IMR-90 (cell line): ENCODE results near the gene SPAG9. TPM values are rescaled to one million over a fixed set of nuclear protein-coding genes. Genes with fewer than 3 reads are reported as not detected.

Experiments used
- ATAC-seq: fragments of 200-7000 bp; cut with Tn5 transposase; 2 replicates; pipeline ENCODE4 v1.9.1; 2020; ENCODE audit warnings: low read depth, mild to moderate bottlenecking, moderate library complexity
- BruUV-seq: library from RNA; stranded (reverse); fragments of 400-500 nt; replicated peaks from 2 replicates; lab custom pipeline; 2021; lab: Mats Ljungman, UMichigan
- CTCF ChIA-PET: fragments of 300-600 bp; formaldehyde crosslinking; extraction: SDS; loops from one replicate; lab custom pipeline; 2021; ENCODE audit warnings: antibody characterized with exemption; lab: Yijun Ruan, JAX
- POLR2A ChIA-PET: fragments of 300-600 bp; sonication (Branson Sonifier 250); formaldehyde crosslinking; loops from one replicate; lab custom pipeline; 2022; ENCODE audit warnings: antibody characterized with exemption; ENCODE audit not compliant: unreplicated experiment; lab: Charles Lee
- DNase-seq: peaks from one replicate; pipeline ENCODE4 v3.0.0; 2013
- H2AFZ ChIP-seq: replicated peaks from 2 replicates; pipeline ENCODE3; 2013; ENCODE audit warnings: low read length, mild to moderate bottlenecking; ENCODE audit not compliant: poor library complexity
- H2AK5ac ChIP-seq: 2 replicates; pipeline ENCODE4 v1.6.1; 2013; ENCODE audit warnings: low read depth, low read length, inconsistent platforms
- H2AK9ac ChIP-seq: replicated peaks from 2 replicates; pipeline ENCODE3; 2013; ENCODE audit warnings: mild to moderate bottlenecking, low read depth, low read length, moderate library complexity; ENCODE audit not compliant: poor library complexity
- H2BK120ac ChIP-seq: 2 replicates; pipeline ENCODE4 v1.6.1; 2013; ENCODE audit warnings: low read depth, low read length, inconsistent platforms
- H2BK15ac ChIP-seq: 3 replicates; pipeline ENCODE4 v1.6.1; 2013; ENCODE audit warnings: low read depth, low read length, inconsistent platforms
- H2BK20ac ChIP-seq: 2 replicates; pipeline ENCODE4 v1.6.1; 2013; ENCODE audit warnings: low read depth, mild to moderate bottlenecking, inconsistent platforms, low read length, moderate library complexity
- H2BK5ac ChIP-seq: 2 replicates; pipeline ENCODE4 v1.6.1; 2013; ENCODE audit warnings: mild to moderate bottlenecking, low read depth, low read length, inconsistent platforms; ENCODE audit not compliant: poor library complexity, severe bottlenecking
- H3K14ac ChIP-seq: replicated peaks from 2 replicates; pipeline ENCODE4 v1.6.1; 2013; ENCODE audit warnings: low read depth, low read length, inconsistent platforms
- H3K18ac ChIP-seq: 2 replicates; pipeline ENCODE4 v1.6.1; 2013; ENCODE audit warnings: low read depth, low read length, control low read depth
- H3K23ac ChIP-seq: 2 replicates; pipeline ENCODE4 v1.6.1; 2013; ENCODE audit warnings: low read depth, low read length, inconsistent platforms
- H3K27ac ChIP-seq: 2 replicates; pipeline ENCODE4 v1.5.1; 2013; ENCODE audit warnings: mild to moderate bottlenecking, control low read depth, low read length; ENCODE audit not compliant: insufficient read depth
- H3K27me3 ChIP-seq: 2 replicates; pipeline ENCODE4 v1.6.1; 2013; ENCODE audit warnings: low read length; ENCODE audit not compliant: control insufficient read depth, insufficient read depth
- H3K36me3 ChIP-seq: 2 replicates; pipeline ENCODE4 v1.6.1; 2013; ENCODE audit warnings: low read length, mixed read lengths; ENCODE audit not compliant: control insufficient read depth, insufficient read depth
- H3K4ac ChIP-seq: 2 replicates; pipeline ENCODE4 v1.6.1; 2013; ENCODE audit warnings: low read depth, low read length, inconsistent platforms
- H3K4me1 ChIP-seq: 2 replicates; pipeline ENCODE4 v1.6.1; 2013; ENCODE audit warnings: low read length, mixed read lengths; ENCODE audit not compliant: control insufficient read depth, insufficient read depth
- H3K4me2 ChIP-seq: 2 replicates; pipeline ENCODE4 v1.6.1; 2013; ENCODE audit warnings: low read depth, mild to moderate bottlenecking, control low read depth, low read length, moderate library complexity
- H3K4me3 ChIP-seq: 2 replicates; pipeline ENCODE4 v1.5.1; 2013; ENCODE audit warnings: low read depth, mild to moderate bottlenecking, control low read depth, low read length, moderate library complexity; ENCODE audit not compliant: insufficient read depth
- H3K56ac ChIP-seq: 2 replicates; pipeline ENCODE4 v1.6.1; 2013; ENCODE audit warnings: low read length, inconsistent platforms; ENCODE audit not compliant: insufficient read depth; ENCODE audit errors: extremely low read depth
- H3K79me1 ChIP-seq, 2 experiments: 2 replicates each; pipeline ENCODE4 v1.6.1; 2013; ENCODE audit warnings: low read length in 2 of 2, inconsistent platforms in 1 of 2, low read depth in 1 of 2
- H3K9ac ChIP-seq: 2 replicates; pipeline ENCODE4 v1.6.1; 2013; ENCODE audit warnings: low read depth, low read length, control low read depth
- H3K9me1 ChIP-seq: 2 replicates; pipeline ENCODE4 v1.6.1; 2013; ENCODE audit warnings: low read length, inconsistent platforms; ENCODE audit not compliant: insufficient read depth
- H3K9me3 ChIP-seq: 2 replicates; pipeline ENCODE4 v1.6.1; 2013; ENCODE audit warnings: low read length; ENCODE audit not compliant: control insufficient read depth, insufficient read depth
- H4K20me1 ChIP-seq: 2 replicates; pipeline ENCODE4 v1.6.1; 2013; ENCODE audit warnings: low read length, inconsistent platforms; ENCODE audit not compliant: insufficient read depth
- H4K5ac ChIP-seq: 2 replicates; pipeline ENCODE4 v1.6.1; 2013; ENCODE audit warnings: mild to moderate bottlenecking, low read depth, low read length, control low read depth
- H4K8ac ChIP-seq, 2 experiments: 2 replicates each; pipeline ENCODE4 v1.6.1; 2013; ENCODE audit warnings: low read depth in 2 of 2, low read length in 2 of 2, control low read depth in 1 of 2, inconsistent platforms in 1 of 2
- H4K91ac ChIP-seq: 2 replicates; pipeline ENCODE4 v1.6.1; 2013; ENCODE audit warnings: low read depth, low read length, inconsistent platforms; ENCODE audit not compliant: insufficient read depth
- CEBPB ChIP-seq: IDR thresholded peaks from 2 replicates; pipeline ENCODE4 v1.6.1; 2012; ENCODE audit warnings: low read depth, low read length, improper control_type of control experiment
- MAZ ChIP-seq: IDR thresholded peaks from 2 replicates; pipeline ENCODE4 v1.6.1; 2012; ENCODE audit warnings: low read depth, mild to moderate bottlenecking, low read length, improper control_type of control experiment, moderate library complexity, borderline replicate concordance
- MXI1 ChIP-seq: IDR thresholded peaks from 2 replicates; pipeline ENCODE4 v1.6.1; 2012; ENCODE audit warnings: low read depth, mild to moderate bottlenecking, low read length, moderate library complexity, borderline replicate concordance
- whole genome bisulfite sequencing, 2 experiments: methylation state at CpG; one replicate each; pipeline versions ENCODE4 v1.1.5 to v1.1.7; 2013; ENCODE audit warnings: missing lambda C conversion rate in 2 of 2; ENCODE audit not compliant: insufficient read length in 1 of 2; ENCODE audit errors: extremely low coverage in 2 of 2; 5-methylcytosine and 5-hydroxymethylcytosine counted together
- dilution Hi-C: fragments of 300-500 bp; cut with HindIII; formaldehyde crosslinking; loops from one replicate; pipeline ENCODE4 v1.14.3; 2018; ENCODE audit warnings: low sequenced_read_pairs; ENCODE audit not compliant: unreplicated experiment
- in situ Hi-C: fragments of 300-500 bp; cut with MboI; formaldehyde crosslinking; loops from 3 replicates; pipeline ENCODE4 v1.14.3; 2019; ENCODE audit warnings: low sequenced_read_pairs, inconsistent platforms, mixed read lengths
- intact Hi-C: fragments of 100-400 bp; cut with micrococcal nuclease; formaldehyde crosslinking; loops from 2 replicates; pipeline ENCODE4 v1.10.0; 2022
- polyA plus RNA-seq, 3 experiments: library from polyadenylated mRNA; depleted of rRNA; stranded (reverse); fragments of >200 nt; gene quantifications; 2 replicates each; pipeline ENCODE4 v1.2.3, GENCODE V29; 2012; ENCODE audit warnings: low replicate concordance in 1 of 3
- total RNA-seq: library from RNA; depleted of rRNA; stranded (reverse); fragments of >200 nt; gene quantifications from 2 replicates; pipeline ENCODE4 v1.2.3, GENCODE V29; 2012

Gene SPAG9
- total and polyA plus RNA-seq, 2 of the 4 experiments (the other 2 are of a cell fraction), result 26.7 to 75.5 TPM

DNA sequence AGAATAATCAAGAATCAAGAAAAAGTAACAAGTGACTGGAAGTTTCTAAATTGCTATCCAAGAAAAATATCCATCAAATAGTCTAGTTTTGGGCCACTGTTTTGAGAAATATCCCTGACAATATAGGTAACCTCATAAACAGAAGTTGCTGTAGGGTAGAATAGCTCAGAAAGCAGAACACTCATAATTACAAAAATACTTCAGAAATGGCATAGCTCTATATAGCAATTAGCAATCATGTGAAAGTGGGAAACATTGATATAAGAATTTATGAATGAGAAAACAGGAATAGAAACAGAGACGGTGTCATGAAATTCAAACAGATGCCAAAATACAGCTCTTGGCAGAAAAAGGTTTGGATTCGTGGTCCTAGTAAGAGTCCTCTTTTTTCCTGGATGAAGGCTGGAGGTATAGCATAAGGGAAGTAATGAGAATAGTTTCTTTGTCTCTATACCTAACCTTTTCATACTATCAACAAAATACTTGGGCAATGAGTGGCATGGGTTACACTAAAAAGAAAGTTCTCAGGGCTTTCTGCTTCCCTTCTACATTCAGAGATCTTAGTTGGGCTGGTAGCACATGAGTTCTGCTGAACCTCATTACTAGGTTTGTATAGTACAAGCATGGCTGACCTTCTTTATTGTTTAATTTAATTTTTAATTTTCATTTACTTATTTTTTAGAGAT is 33.5 kb downstream of the SPAG9 start (continued):
- TF ChIP-seq MAZ, result no peak

DNA sequence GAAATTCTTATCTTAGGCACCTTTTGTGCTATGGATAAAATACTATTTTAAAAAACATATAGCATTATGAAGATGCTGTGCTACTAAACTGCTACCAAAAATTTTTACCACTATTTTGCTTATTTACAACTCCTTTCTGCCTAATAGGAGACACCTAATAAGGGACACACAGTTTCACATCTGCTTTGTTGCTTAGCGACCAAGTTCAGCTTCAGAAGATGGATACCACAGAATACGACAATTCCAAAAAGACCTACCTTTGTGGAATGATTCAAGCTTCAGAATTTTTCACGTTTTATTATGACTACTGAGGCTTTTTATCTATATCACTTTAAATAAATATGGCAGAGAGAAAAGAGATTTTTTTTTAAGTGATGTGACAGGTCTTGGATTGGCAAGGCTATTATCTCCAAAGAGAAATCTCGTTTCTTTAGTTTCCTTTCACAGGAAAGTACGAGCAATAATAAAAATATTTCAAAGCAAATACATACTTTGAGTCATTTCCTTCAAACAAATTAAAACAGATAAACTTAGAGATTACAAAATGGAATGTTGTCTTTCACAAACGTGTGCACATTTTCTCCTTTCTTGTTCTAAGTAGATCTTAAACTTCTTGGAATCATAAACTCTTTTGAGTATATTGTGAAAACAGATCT is 35.4 kb downstream of the SPAG9 start:
- no peak overlapping the region for H3K14ac ChIP-seq
- peak overlapping the region; percentile 91; the same call in 1 of the 2 replicates for H3K4me2 ChIP-seq
- intact Hi-C loops (no loop called here), in situ Hi-C loops (no loop called here), dilution Hi-C loops (no loop called here)
- H3K4ac ChIP-seq, result peak overlapping the region; percentile 39; the same call in 1 of the 2 replicates
- BruUV-seq, result no TSS peak
- peak overlapping the region; percentile 26; the same call in 1 of the 2 replicates for H3K4me3 ChIP-seq
- H3K79me1 ChIP-seq, result peaks cover 29 to 67% of the 10 kb centered on the region in 2 experiments
- ATAC-seq (peak; percentile 45), DNase-seq (peak; percentile 39)
- no peak overlapping the region; the same call in 1 of the 2 replicates for H3K9ac ChIP-seq
- no peak overlapping the region; the same call in 2 of the 3 replicates for H2BK15ac ChIP-seq
- H3K27me3 ChIP-seq, result no peaks in the 10 kb centered on the region
- H4K8ac ChIP-seq, result peak overlapping the region in 1 of 2 experiments; percentile 58; a peak in 2 of 4 replicates
- H2BK5ac ChIP-seq, result peak overlapping the region; percentile 87
- H3K27ac ChIP-seq, result peak overlapping the region; percentile 54
- H3K9me3 ChIP-seq, result no peaks in the 10 kb centered on the region
- H3K4me1 ChIP-seq, result peaks cover 11% of the 10 kb centered on the region
- H3K56ac ChIP-seq, result peak overlapping the region; percentile 50; the same call in 1 of the 2 replicates
- H4K5ac ChIP-seq, result peak overlapping the region; percentile 79; the same call in 1 of the 2 replicates
- CTCF ChIA-PET, result interaction anchor here (0.7 kb wide), 1 partner anchor 19 kb away, joined by 3 read pairs; no protein-coding TSS in a partner anchor
- WGBS, 2 experiments, result no CpG with 5 or more reads among the region's 6 CpGs
- POLR2A ChIA-PET, result no interaction called here
- H3K36me3 ChIP-seq, result no peaks in the 10 kb centered on the region
- 0 out of 2 replicates have a peak, but pooled peaks have one; percentile 11 for TF ChIP-seq CEBPB
- no peak for TF ChIP-seq MXI1
- H2BK120ac ChIP-seq, result peak overlapping the region; percentile 35; the same call in 1 of the 2 replicates
- peak overlapping the region; percentile 95; the same call in 1 of the 2 replicates for H3K18ac ChIP-seq
- peaks cover 9% of the 10 kb centered on the region for H3K9me1 ChIP-seq
- no peak overlapping the region for H2AK9ac ChIP-seq
- H2AK5ac ChIP-seq, result peak overlapping the region; percentile 59; the same call in 1 of the 2 replicates
- H2AFZ ChIP-seq, result no peak overlapping the region
- no peaks in the 10 kb centered on the region; the same call in 1 of the 2 replicates for H4K20me1 ChIP-seq
- peak overlapping the region; percentile 17; the same call in 1 of the 2 replicates for H4K91ac ChIP-seq
- H2BK20ac ChIP-seq, result no peak overlapping the region
- no peak overlapping the region for H3K23ac ChIP-seq
